GM23248 (cell line): ENCODE results near the gene MRPL45. TPM values are rescaled to one million over a fixed set of nuclear protein-coding genes. Genes with fewer than 3 reads are reported as not detected.
A peak's percentile ranks its signal among the peaks of the same experiment; 100 is the strongest.

Experiments used
- DNase-seq: peaks from one replicate; pipeline ENCODE4 v3.0.0-alpha.2; 2015
- H2AFZ ChIP-seq: fragments of 200-600 bp; sonication (generic); 2 replicates; pipeline ENCODE4 v1.6.1; 2016; ENCODE audit warnings: antibody characterized with exemption
- H3F3A ChIP-seq: fragments of 200-600 bp; sonication (generic); 2 replicates; pipeline ENCODE4 v1.6.1; 2016; ENCODE audit warnings: mild to moderate bottlenecking, antibody characterized with exemption, mixed run types; ENCODE audit not compliant: insufficient read depth
- H3K27ac ChIP-seq: fragments of 200-600 bp; sonication (generic); 2 replicates; pipeline ENCODE4 v1.5.1; 2016; ENCODE audit warnings: mild to moderate bottlenecking
- H3K27me3 ChIP-seq: fragments of 200-600 bp; sonication (generic); replicated peaks from 2 replicates; pipeline ENCODE4 v1.6.1; 2016; ENCODE audit warnings: mild to moderate bottlenecking; ENCODE audit not compliant: insufficient read depth
- H3K36me3 ChIP-seq: fragments of 200-600 bp; sonication (generic); 2 replicates; pipeline ENCODE4 v1.6.1; 2016; ENCODE audit warnings: low read depth, mild to moderate bottlenecking
- H3K4me1 ChIP-seq: fragments of 200-600 bp; sonication (generic); 2 replicates; pipeline ENCODE4 v1.6.1; 2016; ENCODE audit warnings: mild to moderate bottlenecking; ENCODE audit not compliant: insufficient read depth
- H3K4me2 ChIP-seq: fragments of 200-600 bp; sonication (generic); one replicate; pipeline ENCODE4 v1.6.1; 2016; ENCODE audit warnings: mild to moderate bottlenecking; ENCODE audit not compliant: unreplicated experiment
- H3K4me3 ChIP-seq: fragments of 200-600 bp; sonication (generic); 2 replicates; pipeline ENCODE4 v1.5.1; 2016; ENCODE audit warnings: mild to moderate bottlenecking
- H3K79me2 ChIP-seq: fragments of 200-600 bp; sonication (generic); 2 replicates; pipeline ENCODE4 v1.6.1; 2016; ENCODE audit warnings: mild to moderate bottlenecking; ENCODE audit not compliant: insufficient read depth
- H3K9ac ChIP-seq: fragments of 200-600 bp; sonication (generic); 2 replicates; pipeline ENCODE4 v1.6.1; 2016; ENCODE audit warnings: mild to moderate bottlenecking
- H3K9me2 ChIP-seq: fragments of 200-600 bp; sonication (generic); 2 replicates; pipeline ENCODE4 v1.6.1; 2016; ENCODE audit warnings: mixed run types, mild to moderate bottlenecking, moderate library complexity; ENCODE audit not compliant: insufficient read depth
- H3K9me3 ChIP-seq: fragments of 200-600 bp; sonication (generic); one replicate; pipeline ENCODE4 v1.6.1; 2017; ENCODE audit warnings: low read depth
- H4K20me1 ChIP-seq: fragments of 200-600 bp; sonication (generic); 2 replicates; pipeline ENCODE4 v1.6.0; 2016; ENCODE audit not compliant: insufficient read depth
- EZH2 ChIP-seq: fragments of 200-600 bp; sonication (generic); IDR thresholded peaks from 2 replicates; pipeline ENCODE4 v1.6.1; 2018; ENCODE audit warnings: antibody characterized with exemption, mild to moderate bottlenecking; ENCODE audit not compliant: insufficient read depth, poor library complexity, severe bottlenecking
- EZH2phosphoT487 ChIP-seq: fragments of 200-600 bp; sonication (generic); IDR thresholded peaks from 2 replicates; pipeline ENCODE4 v1.6.1; 2018; ENCODE audit warnings: antibody characterized with exemption, moderate library complexity, mild to moderate bottlenecking, low read depth; ENCODE audit not compliant: insufficient read depth
- WGBS, 2 experiments: methylation state at CpG; one replicate each; pipeline ENCODE4 v1.1.6; 2015 to 2017; ENCODE audit warnings: low lambda C conversion rate in 2 of 2, low coverage in 1 of 2; ENCODE audit errors: missing lambda C conversion rate in 2 of 2; 5-methylcytosine and 5-hydroxymethylcytosine counted together
- in situ Hi-C: fragments of 300-500 bp; cut with MboI; formaldehyde crosslinking; loops from 2 replicates; pipeline ENCODE4 v1.15.0; 2020
- polyA plus RNA-seq: library from polyadenylated mRNA; unstranded; fragments of >200 nt; fragmentation: Nextera tagmentation; extraction: Ambion mirVana; gene quantifications from 2 replicates; pipeline ENCODE4 v1.2.1, GENCODE V29; 2016
- total RNA-seq: library from RNA; depleted of rRNA; stranded (reverse); fragments of >200 nt; shearing (Covaris generic); gene quantifications from 2 replicates; pipeline ENCODE4 v1.2.3, GENCODE V29; 2014

MRPL45 gene
- total and polyA plus RNA-seq, 2 experiments from 2014 or later: 32.0 to 42.6 TPM

DNA sequence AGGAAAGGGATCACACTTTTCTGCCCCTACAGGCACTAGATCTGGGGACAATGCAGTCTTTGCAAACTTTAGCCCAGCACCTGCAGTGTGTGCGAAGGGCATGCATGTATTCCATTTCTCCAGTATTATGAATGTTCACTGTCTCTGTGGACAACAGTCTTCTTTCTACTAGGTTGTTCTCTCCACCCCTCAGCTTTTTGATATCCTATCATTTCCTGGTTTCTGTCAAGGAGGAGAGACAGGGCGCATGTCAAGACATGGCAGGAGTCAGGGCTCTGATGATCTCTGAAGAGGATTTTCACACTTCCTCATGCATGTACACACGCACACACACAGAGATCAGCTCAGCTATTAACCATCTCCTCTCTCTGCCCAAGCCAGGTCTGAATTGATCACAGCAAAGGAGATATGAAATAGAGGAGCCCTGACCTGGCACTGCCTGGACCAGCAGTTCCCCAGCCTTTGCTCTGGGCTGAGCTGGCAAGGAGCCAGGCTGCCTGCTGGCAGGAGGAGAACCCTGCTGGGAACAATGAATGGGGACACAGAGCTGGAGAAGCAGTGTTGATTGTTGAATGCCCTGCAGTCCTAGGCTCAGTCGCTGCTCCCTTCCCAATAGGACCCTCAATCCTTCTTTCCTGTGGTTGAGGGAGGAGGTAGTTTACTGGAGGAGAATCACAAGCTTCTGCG lies 44.2 kb downstream of the MRPL45 start:
- no peaks in the 10 kb centered on the region for H3K36me3 ChIP-seq
- H3K27ac ChIP-seq: no peak overlapping the region
- H3F3A ChIP-seq: no peaks in the 10 kb centered on the region
- H3K9me3 ChIP-seq: no peaks in the 10 kb centered on the region
- no peak overlapping the region for H3K9ac ChIP-seq
- 58 to 63% methylated on average over 5 of the region's 5 CpGs for WGBS, 2 experiments
- DNase-seq: peak; percentile 36
- no peaks in the 10 kb centered on the region for H3K79me2 ChIP-seq
- H3K4me3 ChIP-seq: no peak overlapping the region
- no peak overlapping the region for H2AFZ ChIP-seq
- no peaks in the 10 kb centered on the region for H4K20me1 ChIP-seq
- no peaks in the 10 kb centered on the region for H3K27me3 ChIP-seq
- no peaks in the 10 kb centered on the region for H3K4me1 ChIP-seq
- TF ChIP-seq EZH2 (no peak), EZH2phosphoT487 (no peak)
- no peak overlapping the region for H3K4me2 ChIP-seq
- no peaks in the 10 kb centered on the region for H3K9me2 ChIP-seq
- in situ Hi-C loops: no loop called here

DNA sequence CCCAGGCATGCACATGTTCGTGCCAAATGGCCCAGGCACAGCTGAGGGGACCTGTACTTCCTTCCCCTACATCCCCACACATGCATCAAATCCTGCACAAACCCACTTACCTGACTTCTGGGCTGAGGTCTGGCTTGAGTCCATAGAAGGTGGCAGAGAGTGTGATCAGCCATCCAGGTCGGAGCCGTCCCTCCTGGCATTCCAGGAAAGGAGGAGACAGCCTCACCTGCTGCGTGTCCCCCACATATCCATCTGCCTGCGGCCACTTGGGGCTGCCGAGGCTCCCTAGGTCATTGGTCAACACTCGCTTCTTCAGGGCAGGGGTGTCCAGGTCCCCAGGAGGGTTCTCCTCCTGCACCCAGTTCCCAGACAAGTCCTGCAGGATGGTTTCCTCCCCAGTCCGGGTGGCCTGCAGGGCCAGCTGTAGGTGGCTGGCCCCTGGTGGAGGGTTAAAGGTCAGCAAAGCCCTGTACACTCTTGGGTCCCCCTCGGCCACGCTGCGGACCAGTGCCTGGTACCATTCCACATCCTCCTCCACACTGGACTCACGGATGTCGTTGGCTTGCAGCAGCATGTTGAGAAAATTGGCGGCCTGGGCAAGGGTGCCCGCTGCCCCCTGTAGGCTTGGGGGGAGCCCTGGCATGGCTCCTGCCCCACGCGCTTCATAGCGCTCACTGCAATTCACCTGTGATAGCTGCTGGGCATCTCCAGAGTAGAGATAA lies 46.1 kb downstream of the MRPL45 start:
- Histone ChIP-seq H2AFZ (no peak overlapping the region), H3F3A (no peaks in the 10 kb centered on the region), H4K20me1 (no peaks in the 10 kb centered on the region), H3K27me3 (no peaks in the 10 kb centered on the region), H3K4me3 (no peak overlapping the region), H3K4me2 (no peak overlapping the region), H3K9ac (no peak overlapping the region), H3K27ac (no peak overlapping the region), H3K9me3 (no peaks in the 10 kb centered on the region), H3K79me2 (no peaks in the 10 kb centered on the region), H3K4me1 (no peaks in the 10 kb centered on the region), H3K9me2 (no peaks in the 10 kb centered on the region), H3K36me3 (no peaks in the 10 kb centered on the region)
- WGBS, 2 experiments: 81 to 82% methylated on average over 18 of the region's 18 CpGs
- no peak for DNase-seq
- in situ Hi-C loops: no loop called here
- TF ChIP-seq EZH2phosphoT487 (no peak), EZH2 (no peak)

DNA sequence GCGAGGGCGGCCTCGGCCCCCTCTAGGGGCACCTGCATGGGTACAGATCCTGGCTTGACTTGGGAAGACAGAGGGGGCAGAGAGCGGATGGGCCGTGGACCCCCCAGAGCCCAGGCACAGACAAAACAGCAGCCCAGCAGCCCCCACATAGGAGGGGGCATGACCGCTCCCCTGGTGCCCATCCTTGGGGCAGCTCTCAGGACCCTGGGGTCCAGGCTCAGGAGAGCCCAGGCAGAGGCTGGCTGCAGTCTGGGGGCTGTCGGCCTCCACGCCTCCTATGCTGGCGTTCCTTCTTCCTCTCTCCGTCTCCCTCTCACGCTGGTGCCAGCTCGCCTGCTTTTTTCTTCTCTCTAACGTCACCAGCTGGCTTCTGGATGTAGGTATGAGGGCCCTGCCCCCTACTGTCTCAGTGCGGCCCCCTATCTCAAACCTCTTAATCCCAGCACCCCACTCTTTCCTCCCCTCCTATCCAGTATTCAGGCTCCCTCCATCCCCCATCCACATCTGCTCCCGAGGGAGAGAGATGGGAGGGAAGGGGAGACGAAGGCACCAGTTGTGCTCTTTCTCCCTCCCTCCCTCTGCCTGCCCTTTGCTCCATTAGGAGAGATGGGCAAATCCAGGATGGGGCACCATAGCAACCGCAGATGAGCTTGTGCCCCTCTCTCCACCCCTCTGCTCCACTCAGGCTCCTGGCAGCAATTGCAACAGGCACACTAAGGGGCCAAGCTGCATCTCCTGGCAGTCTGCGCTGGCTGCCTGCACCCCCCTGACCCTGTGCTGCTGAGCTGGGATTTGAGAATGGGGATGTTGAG lies 46.8 kb downstream of the MRPL45 start, which contains the start of gene GPR179:
GPR179 (minus strand) TSS at position 349 of the 812 bp plus-strand sequence; CDS start at position 182, 167 bp downstream.
- WGBS, 2 experiments: 59 to 60% methylated on average over 16 to 18 of the region's 18 CpGs
- Histone ChIP-seq H3K9me3 (no peaks in the 10 kb centered on the region), H3K27ac (no peak within 1 kb of the TSS), H3K4me3 (no peak within 1 kb of the TSS), H3K9me2 (no peaks in the 10 kb centered on the region), H3K4me1 (no peaks in the 10 kb centered on the region), H3K27me3 (no peaks in the 10 kb centered on the region), H3K79me2 (no peaks in the 10 kb centered on the region), H3K36me3 (no peaks in the 10 kb centered on the region), H3K9ac (no peak within 1 kb of the TSS), H2AFZ (no peak within 1 kb of the TSS), H4K20me1 (no peaks in the 10 kb centered on the region), H3F3A (no peaks in the 10 kb centered on the region), H3K4me2 (no peak within 1 kb of the TSS)
- no peak for DNase-seq
- TF ChIP-seq EZH2phosphoT487 (no peak), EZH2 (no peak)
- in situ Hi-C loops: no loop called here

DNA sequence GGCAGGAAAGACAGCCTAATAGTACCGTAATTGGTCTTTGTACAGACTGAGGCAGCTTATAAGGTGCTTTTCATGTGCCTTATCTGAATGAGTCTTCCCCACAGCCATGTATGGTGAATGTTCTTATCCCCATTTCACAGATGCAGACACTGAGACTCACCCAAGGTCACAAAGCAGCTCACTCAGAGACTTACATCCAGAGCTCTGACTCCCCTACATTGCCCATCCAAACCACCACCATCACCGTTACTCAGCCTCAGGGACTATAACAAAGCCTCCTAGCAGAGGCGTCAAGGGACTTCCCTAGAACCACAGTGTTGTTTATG lies 47.4 kb downstream of the MRPL45 start:
- Histone ChIP-seq H3K9ac (no peak overlapping the region), H3K36me3 (no peaks in the 10 kb centered on the region), H3K4me1 (no peaks in the 10 kb centered on the region), H3K4me3 (no peak overlapping the region), H3K27me3 (no peaks in the 10 kb centered on the region), H3K4me2 (no peak overlapping the region), H3F3A (no peaks in the 10 kb centered on the region), H3K9me2 (no peaks in the 10 kb centered on the region), H3K9me3 (no peaks in the 10 kb centered on the region), H2AFZ (no peak overlapping the region), H4K20me1 (no peaks in the 10 kb centered on the region), H3K79me2 (no peaks in the 10 kb centered on the region), H3K27ac (no peak overlapping the region)
- in situ Hi-C loops: no loop called here
- DNase-seq: no peak
- WGBS, 2 experiments: 85 to 92% methylated on average over 3 of the region's 3 CpGs
- TF ChIP-seq EZH2phosphoT487: no peak
- TF ChIP-seq EZH2: no peak
